GM10266 (cell line): ENCODE results near the gene HTRA2.

ENCODE experiments used
- DNase-seq: peaks from one replicate; pipeline ENCODE4 v3.0.0; 2012; ENCODE audit errors: extremely low spot score
- CTCF ChIP-seq: IDR thresholded peaks from 2 replicates; pipeline ENCODE4 v1.5.1; 2012; ENCODE audit warnings: mild to moderate bottlenecking, low read depth; ENCODE audit not compliant: control insufficient read depth, insufficient read depth; ENCODE audit errors: missing control alignments

HTRA2 gene

GRCh38 chr2:74572178-74572925 lies 42.6 kb downstream of the HTRA2 start:
- no peak for DNase-seq
- peak; percentile 38 for TF ChIP-seq CTCF

- TF ChIP-seq CTCF: no peak
- DNase-seq: peak; percentile 45
These were observed 44.2 kb downstream of the HTRA2 start for GRCh38 chr2:74573747-74574562.

- TF ChIP-seq CTCF: no peak
These were observed 45.6 kb downstream of the HTRA2 start for GRCh38 chr2:74575320-74575719.

GRCh38 chr2:74576211-74576862 lies 46.6 kb downstream of the HTRA2 start:
- DNase-seq: no peak
- TF ChIP-seq CTCF: no peak

More at GRCh38 chr2:74575320-74575719, 45.6 kb downstream of the HTRA2 start:
- DNase-seq: no peak

- no peak for DNase-seq
- TF ChIP-seq CTCF: no peak
These were observed 47.1 kb downstream of the HTRA2 start for GRCh38 chr2:74576863-74577229.

- no peak for DNase-seq
- no peak for TF ChIP-seq CTCF
These were observed 47.7 kb downstream of the HTRA2 start for GRCh38 chr2:74577448-74577847.
